HG03097 (cell line): ENCODE results near the gene LOXL3.
"Not testable (repeated sequence)": the region's sequence is repeated elsewhere in the genome, so short reads cannot be mapped to it uniquely, and the experiment has no call there.

Experiments used
- ATAC-seq: cut with Tn5 transposase; IDR thresholded peaks from one replicate; pipeline ENCODE4 v1.9.1; 2021; ENCODE audit not compliant: unreplicated experiment, low FRiP score

LOXL3 gene

GRCh38 chr2:74497777-74498499 is 55.8 kb downstream of the LOXL3 start:
- no peak for ATAC-seq

- ATAC-seq: no peak
Measured at GRCh38 chr2:74496997-74497776, 56.6 kb downstream of the LOXL3 start.

GRCh38 chr2:74495440-74495839 is 58.3 kb downstream of the LOXL3 start:
- no peak for ATAC-seq

GRCh38 chr2:74493546-74493945 is 60.2 kb downstream of the LOXL3 start:
- no peak for ATAC-seq

- ATAC-seq: no peak
Measured at GRCh38 chr2:74491648-74492544, 61.8 kb downstream of the LOXL3 start.

GRCh38 chr2:74489906-74490305 is 63.8 kb downstream of the LOXL3 start:
- no peak for ATAC-seq

GRCh38 chr2:74488643-74489481 is 64.9 kb downstream of the LOXL3 start:
- ATAC-seq: no peak

GRCh38 chr2:74486141-74486540 is 67.6 kb downstream of the LOXL3 start:
- no peak for ATAC-seq

- ATAC-seq: not testable (repeated sequence)
Measured at GRCh38 chr2:74483675-74484164, 70.0 kb downstream of the LOXL3 start.

- peak; percentile 84 for ATAC-seq
Measured at GRCh38 chr2:74482801-74483674, 70.7 kb downstream of the LOXL3 start, which contains the start of the genes CCDC142 and TTC31. Gene CCDC142, minus strand, starts transcription at chr2:74482998. Its CDS starts 161 bp downstream, at chr2:74482837. Gene TTC31, plus strand, starts transcription at chr2:74483081. Its CDS starts 15 bp downstream, at chr2:74483096.
